HG03108 (cell line): ENCODE data around the gene HEATR5B.
"Not testable (repeated sequence)": the region's sequence is repeated elsewhere in the genome, so short reads cannot be mapped to it uniquely, and the experiment has no call there.

Source experiments
- ATAC-seq: cut with Tn5 transposase; IDR thresholded peaks from one replicate; pipeline ENCODE4 v1.9.1; 2021; ENCODE audit warnings: moderate library complexity; ENCODE audit not compliant: unreplicated experiment

Gene HEATR5B

DNA sequence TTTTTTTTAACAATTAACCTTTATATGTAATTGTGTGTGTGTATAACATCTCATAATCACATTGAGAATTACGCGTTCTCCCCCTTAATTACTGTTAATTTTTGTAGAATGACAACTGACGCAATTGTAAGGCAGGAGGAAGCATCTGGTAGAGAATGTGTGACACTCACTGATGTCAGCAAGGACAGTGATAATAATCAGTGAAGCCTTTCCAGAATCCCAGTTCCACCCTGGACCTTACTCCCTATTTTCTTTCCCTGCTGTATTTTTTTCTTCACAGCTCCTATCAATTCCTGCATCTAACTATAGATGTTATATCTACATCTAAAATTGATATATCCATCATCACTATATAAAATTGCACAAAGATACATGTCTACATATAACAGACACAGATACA, 101.7 kb downstream of the HEATR5B start:
- no peak for ATAC-seq

DNA sequence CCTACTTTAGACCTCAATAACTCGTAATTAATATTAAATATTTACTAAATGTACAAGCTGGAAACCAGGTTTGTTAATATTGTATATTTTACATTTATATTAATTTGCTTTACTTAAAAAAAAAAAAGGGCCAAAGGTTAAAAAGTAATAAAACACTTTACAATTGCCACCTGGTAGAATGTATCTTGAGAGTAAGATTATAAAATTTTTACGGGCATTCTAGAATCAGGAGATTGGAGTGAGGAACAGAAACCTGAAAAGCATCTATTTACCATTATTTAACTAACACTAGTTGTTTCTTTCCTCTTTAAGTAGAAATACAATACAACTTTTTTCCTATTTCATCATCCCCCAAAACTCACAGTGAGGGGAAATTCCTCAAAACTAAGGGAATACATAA, 102.3 kb downstream of the HEATR5B start:
- ATAC-seq: no peak

DNA sequence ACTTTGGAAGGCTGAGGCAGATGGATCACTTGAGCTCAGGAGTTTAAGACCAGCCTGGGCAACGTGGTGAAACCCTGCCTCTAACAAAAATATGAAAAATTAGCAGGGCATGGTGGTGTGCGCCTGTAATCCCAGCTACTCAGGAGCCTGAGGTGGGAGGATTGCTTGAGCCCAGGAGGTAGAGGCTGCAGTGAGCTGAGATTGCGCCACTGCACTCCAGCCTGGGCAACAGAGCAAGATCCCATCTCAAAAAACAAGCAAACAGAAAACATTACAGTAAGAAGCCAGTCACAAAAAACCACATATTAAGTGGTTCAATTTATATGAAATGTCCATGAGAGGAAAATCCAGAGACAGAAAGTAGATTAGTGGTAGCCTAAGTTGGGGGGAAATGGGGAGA, 105.2 kb downstream of the HEATR5B start:
- not testable (repeated sequence) for ATAC-seq

DNA sequence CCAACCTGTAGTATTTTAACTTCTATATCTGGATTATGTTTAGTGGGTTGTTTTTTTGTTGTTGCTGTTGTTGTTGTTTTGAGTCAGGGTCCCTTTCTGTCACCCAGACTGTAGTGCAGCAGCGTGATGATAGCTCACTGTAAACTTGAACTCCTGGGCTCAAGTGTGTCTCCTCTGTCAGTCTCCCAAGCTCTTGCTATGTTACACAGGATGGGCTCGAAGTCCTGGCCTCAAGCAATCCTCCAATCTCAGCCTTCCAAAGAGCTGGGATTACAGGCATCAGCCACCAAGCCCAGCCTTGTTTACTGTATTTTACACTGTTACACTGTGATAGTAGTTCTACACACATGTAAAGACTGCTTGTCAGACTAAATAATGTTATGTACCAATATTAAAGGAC, 108.1 kb downstream of the HEATR5B start:
- no peak for ATAC-seq

DNA sequence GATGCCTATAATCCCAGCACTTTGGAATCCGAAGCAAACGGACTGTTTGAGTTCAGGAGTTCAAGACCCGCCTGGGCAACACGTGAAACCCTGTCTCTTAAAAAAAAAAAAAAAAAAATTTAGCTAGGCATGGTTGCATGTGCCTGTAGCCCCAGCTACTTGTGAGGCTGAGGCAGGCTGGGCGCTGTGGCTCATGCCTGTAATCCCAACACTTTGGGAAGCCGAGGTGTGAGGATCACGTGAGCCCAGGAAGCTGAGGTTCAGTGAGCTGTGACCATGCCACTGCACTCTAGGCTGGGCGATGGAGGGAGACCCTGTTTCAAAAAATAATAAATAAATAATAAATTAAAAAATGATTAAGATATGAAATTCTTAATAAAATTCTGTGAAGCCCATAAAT, 108.9 kb downstream of the HEATR5B start:
- ATAC-seq: no peak

DNA sequence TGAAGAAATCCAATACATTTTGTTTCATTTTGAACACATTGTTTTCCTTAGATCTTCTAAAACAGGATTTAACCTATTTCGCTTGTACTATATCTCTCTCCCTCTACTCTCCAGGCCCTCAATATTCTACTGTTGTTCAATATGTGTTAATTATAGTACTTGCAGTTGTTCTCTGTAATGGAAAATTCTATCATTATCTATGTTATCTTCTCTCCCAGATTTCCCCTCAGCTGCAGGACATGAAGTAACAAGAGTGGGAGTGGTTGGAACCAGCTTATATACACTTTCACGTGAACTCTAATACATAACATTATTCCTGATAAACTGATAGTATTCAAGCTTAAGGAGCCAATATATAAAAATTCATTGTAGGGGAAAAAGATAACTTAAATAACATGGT, 110.9 kb downstream of the HEATR5B start:
- no peak for ATAC-seq

DNA sequence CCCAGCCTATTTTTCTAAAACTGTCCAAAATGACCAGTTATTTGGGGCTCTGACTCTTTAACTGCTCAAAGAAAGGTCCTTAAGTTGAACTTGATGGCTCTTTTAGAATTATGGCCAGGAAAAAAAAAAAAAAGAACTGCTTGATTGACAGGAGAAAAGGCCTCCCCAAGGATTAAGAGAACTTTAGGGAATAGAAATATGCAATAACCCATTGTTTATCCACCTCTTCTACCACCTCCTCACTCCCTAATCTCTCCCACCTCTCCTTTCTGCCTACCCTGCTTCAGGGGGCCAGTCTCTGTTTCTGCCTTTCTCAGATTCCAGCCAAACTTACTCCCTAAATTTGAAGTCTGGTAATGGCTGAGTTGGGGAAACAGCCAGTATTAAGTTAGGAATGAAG, 112.2 kb downstream of the HEATR5B start:
- ATAC-seq: no peak

DNA sequence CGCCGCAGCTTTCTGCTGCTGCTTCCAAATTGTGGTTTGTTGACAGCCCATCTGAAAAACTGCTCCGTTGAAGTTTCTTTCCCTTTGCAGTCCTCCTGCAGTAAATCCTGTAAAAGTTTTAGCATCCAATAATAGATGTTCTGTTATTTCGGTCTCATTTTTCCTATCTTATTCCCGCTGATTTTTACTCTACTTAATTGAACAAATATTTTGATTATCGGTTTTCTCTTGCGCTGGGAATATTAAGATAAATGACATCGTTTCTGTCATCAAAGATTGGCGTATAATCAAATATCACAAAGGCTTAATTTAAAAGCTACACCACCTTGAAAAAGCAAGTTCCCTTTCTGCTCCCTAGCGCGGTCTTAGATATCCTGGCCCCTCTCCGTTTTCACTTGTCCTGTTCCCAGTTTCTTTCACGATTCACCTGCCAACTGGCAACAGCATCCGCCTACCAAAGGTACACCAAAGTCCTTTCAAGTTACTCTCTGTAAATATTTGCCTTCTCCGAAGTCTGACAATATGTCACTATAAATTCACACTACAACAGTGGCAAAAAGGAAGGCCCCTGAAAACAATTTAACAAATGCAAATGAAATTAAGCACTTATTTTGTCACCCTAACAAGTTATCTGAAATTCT, 116.8 kb downstream of the HEATR5B start:
- no peak for ATAC-seq

DNA sequence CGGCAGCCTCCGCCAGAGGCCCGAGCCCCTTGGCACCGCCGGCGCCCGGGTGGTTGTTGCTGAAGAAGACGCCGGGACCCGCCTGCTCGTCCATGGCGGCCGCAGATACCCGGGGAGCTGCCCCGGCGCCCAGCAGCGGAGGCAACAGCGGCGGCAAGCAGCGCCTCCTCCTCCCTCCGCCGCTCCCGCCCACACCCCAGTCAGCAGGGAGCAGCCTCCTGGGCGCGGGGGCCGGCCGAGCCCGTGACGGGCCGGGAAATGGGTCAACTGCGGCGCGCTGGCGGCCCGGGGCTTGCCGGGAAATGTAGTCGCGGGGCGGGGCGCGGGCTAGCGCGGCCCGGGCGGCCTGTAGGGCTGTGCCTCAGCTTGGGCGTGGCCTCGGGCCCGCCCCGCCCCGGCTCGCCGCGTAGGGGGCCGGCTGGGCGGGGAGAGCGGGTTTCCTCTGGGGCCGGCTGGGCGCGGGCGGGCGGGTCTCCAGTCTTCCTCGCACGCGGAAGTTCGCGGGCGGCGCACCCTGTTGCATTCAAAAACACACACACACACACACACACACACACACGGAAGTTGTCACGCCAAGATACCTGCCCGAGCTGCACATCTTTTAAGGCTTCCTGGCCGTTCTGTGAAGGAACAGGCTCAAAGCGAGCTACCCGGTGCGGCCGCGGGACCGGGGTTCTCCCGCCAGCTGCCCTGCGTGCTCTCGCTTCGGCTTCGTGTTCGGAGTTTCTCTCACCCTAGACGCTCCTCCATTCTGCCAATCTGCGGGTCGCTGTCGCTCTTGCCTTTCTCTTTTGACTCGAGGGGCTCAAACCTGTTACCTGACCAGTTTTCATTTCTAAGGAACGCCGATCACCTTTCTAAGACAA, 117.6 kb downstream of the HEATR5B start, which contains the start of gene STRN:
STRN (minus strand) TSS at position 167 of the 866 bp plus-strand sequence; CDS start at position 94, 73 bp downstream.
- peak; percentile 99 for ATAC-seq

DNA sequence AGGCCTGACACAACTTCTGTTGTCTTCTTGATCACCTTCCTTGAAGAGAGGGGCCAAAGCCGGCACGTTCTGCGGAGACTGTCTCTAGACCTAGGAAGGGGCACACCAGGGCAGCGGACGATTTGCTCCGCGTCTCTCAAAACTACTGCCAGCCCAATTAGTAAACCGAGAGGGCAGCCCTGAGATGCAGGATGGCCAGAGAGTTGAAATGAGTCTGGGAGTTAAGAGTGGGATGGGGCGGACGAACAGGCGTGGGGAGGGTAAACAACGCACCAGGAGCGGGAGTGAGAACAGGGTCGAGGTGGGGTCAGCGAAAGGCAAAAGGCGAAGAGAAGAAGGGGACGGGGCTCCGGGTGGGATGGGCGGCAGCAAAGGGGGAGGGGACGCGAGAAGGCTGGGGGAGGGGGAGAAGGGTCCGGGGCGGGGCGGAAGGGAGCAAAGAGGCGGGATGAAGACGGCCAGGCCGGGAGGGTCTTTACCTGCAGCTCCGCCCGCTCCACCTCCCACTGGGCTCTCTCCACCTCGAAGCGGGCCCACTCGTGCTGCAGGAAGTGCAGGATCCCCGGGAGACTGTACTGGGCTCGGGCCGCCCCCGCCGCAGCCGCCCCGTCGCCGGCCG, 118.3 kb downstream of the HEATR5B start:
- ATAC-seq: peak; percentile 24

DNA sequence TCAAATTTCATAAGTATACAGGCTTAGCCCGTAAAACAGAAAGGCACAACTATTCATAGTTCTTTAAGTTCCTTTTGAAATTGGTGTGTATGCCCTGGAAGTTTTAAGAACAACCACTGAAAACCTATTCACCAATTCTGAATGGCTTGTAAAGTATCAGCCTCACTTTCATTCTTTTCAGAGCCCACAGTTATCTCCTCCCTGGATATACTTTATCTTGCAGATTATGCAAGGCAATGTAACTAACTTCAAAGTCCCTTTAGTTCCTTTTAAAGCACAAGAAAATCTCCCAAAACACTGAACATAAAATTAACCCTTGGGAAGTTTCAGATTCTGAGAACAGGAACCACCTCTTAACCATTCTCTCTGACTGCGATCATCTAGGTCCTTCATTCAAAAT, 119.0 kb downstream of the HEATR5B start:
- ATAC-seq: no peak

DNA sequence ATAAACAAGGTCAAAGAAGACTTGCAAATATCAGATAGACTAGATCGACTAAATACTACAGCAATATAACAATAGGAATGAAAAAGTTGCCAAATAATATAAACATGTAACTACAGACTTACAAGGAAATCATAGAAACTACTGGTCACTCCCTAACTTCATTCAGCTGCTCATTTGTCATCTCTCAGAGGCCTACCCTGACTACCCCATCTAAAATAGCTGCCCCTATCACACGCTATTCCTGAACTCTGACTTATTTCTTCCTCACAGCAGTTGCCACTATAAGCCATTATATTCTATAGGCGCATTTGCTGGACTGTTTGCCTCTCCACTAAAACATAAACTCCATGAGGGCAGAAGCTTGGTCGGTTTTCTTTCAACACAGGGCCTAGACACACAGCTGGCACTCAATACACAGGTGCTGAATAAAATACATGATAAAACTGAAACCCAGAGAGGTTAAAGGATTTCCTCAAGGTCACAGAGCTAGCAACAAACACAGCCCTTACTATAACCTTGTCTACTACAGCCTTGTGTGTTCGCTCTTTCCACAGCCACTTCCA, 119.6 kb downstream of the HEATR5B start:
- ATAC-seq: no peak

DNA sequence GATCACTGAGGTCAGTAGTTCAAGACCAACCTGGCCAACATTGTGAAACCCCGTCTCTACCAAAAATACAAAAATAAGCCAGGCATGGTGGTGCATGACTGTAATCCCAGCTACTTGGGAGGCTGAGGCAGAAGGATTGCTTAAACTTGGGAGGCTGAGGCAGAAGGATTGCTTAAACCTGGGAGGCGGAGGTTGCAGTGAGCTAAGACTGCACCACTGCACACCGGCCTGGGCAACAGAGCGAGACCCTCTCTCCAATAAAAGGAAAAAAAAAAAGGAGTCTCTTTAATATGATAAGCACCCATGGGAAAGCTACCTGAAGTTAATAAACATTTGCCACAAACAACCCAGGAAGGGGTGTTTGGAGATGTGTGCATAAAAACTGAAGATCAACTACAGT, 120.4 kb downstream of the HEATR5B start:
- ATAC-seq: no peak

DNA sequence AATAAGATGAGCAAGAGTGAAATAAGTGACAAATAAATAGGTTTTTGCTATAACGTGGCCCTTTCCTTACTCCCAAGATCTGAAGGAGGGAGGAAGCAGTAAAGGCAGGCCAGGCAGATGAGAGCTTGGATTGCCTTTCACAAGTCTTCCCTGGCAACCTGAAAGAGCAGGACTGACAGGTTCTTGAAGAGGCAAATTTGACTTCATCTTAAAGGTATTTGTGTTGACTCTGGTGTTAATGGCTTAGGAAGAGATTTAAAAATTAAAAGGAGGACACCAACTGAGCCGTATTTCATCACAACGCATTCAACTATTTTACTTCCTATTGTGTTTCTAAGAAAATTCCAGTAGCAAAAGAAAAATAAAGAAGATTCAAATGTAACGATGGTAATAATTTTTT, 121.1 kb downstream of the HEATR5B start:
- ATAC-seq: no peak

DNA sequence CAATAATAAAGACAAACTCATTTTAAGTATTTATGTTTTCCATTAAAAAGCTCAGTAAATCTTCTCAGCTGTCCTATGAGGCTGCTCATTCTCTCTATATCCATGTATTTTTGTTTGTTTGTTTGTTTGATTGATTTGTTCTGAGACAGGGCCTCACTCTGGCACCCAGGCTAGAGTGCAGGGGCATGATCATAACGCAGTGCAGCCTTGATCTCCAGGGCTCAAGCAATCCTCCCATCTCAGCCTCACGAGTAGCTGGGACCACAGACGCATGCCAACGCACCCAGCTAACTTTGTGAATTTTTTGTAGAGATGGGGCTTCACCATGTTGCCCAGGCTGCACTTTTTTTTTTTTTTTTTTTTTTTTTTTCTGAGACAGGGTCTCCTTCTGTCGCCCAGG, 123.4 kb downstream of the HEATR5B start:
- ATAC-seq: no peak

DNA sequence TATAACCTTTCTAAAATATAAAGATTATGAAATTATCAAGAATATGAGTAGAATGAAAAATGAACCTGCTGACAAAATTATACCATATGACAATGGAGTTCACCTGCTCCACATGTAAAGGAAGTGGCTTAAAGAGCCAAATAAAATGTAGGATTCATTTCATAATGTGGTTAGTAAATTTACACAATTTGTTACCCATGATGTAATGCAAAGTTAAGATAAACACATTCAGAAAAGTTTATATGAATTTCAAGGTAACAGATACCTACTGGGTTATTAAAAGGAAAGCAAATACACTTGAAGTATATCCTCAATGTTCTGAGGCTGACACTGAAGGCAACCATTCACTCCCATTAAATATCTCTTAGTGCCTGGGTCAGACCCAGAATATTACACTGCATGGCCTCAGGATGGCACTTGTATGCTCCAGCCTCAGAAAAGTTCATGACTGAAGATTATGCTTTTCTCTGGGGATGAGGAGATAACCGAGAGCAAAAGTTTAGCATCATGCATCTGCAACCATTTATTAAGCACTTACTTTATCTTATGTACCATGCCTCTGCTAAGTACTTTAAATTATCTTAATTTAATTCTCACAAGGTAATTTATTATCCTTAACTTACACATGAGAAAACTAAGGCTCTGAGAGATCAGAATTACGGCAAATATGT, 124.0 kb downstream of the HEATR5B start:
- ATAC-seq: no peak

DNA sequence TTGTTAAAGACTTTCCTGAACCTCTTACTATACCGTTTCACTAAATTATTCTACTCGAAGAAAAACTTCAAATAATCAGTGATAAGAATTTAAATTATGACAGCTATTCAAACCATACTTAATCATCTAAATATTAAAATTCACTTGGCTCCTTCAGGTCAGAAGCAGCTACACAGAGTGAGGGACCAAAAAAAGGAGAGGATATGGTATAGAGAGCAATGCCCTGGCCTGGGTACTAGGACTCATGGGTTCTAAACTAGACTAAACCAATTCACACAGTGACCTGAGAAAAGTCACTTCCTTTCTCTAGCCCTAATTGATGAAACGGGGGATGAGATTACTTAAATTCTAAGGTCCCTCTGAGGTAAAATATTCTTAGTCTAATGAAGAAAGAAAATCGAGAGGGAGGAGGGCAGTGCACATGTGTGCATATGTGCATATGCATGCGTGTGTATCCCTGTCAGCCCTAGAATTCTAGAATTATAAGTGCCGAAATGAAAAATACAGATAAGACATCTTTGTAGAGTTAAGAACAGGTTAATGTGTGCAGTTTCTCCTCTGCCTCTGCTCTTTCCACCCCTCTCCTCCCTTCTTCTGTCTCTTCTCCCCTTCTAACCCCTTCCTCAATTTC, 129.1 kb downstream of the HEATR5B start:
- ATAC-seq: no peak

DNA sequence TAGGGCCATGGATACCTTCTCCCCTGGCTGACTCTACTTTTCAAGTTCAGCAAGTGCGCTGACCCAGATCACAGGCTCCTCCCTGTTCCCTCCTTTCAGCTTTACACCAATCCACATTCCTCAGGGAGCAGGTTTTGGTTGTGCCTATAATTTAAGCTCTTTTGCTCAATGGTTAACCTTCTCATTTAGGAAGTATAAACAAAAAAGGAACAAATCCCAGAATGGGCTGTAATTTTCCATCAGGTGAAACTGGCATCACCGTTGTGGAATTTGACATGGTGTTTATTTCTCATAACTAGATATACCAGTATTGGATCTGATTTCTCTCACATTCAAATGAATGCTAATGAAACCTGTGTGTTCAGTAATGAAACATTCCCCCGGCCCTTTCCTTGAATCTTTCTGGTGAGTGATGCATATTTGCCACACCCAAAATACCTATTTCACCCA, 131.4 kb downstream of the HEATR5B start:
- no peak for ATAC-seq

DNA sequence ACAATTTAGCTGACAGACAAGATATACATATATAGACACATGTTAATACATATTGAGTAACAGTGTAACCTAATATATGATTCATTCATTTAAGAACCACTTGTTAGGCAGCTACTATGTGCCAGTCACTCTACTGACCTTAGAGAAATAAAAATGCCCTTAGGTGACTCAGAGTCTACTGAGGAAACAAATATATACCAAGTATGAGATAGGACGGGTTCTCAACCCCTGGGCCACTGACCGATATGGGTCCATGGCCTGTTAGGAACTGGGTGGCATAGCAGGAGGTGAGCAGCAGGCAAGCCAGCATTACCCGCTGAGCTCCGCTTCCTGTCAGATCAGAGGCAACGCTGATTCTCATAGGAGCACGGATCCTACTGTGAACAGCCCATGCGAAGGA, 132.6 kb downstream of the HEATR5B start:
- ATAC-seq: no peak

DNA sequence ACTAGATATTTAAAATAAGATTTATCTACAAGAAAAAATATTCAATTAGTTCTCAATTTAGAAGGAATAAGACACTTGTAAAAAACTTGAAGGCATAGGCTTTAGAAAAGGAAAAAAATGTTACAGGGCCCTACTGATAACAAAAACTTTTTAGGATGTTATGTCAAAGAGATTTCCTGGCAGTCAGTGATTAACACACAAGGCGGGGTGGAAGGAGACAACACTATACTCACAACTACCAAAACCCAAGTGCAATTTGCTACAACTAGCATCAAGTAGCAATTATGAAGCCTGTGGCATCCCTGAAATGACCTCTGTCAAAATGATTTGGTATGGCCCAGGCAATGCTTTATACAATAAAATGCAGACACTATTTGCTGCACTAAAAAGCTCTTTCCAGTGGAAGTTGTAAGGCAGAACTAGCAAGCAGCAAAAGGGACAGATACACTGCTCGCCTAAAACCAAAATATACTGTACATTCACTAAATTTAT, 133.1 kb downstream of the HEATR5B start:
- ATAC-seq: no peak
